HG02884 (cell line): ENCODE results near the gene GLTP.
"Not testable (repeated sequence)": the region's sequence is repeated elsewhere in the genome, so short reads cannot be mapped to it uniquely, and the experiment has no call there.

Source experiments
- ATAC-seq: cut with Tn5 transposase; IDR thresholded peaks from one replicate; pipeline ENCODE4 v1.9.1; 2021; ENCODE audit warnings: mild to moderate bottlenecking, moderate library complexity; ENCODE audit not compliant: unreplicated experiment

The GLTP gene

DNA sequence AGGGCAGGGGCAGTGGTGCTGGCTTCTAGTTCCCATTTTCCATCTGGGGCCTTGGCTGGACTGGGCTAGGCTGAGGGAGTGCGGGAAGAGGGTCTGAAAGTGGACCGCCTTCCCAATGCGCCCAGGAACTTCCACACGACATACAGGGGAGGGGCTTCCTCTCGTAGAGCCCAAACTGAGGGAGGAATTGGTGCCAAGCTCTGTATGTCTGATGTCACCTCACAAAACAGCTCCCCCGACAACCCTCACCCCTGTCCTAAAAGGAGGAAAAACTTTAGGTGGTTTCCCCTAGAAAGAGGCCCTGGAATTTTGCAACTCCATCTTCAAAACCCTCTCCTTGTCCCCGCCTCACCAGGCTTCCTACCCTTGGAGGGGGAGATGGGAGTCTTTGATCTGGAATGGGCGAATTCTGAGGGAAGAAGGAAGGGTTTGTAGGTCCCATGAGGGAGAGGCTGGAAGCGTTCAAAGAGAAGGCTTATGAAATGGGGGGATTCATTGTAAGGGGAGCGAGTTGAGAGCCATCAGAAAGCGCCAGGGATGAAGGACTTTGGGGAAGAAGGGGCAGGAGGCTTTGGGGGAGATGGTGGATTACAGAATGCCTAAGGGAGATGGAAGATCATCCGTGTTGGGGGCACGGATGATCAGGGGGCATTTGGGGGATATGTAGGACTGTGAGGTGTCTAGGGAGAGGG is 844 bp downstream of the GLTP start:
- ATAC-seq = no peak

DNA sequence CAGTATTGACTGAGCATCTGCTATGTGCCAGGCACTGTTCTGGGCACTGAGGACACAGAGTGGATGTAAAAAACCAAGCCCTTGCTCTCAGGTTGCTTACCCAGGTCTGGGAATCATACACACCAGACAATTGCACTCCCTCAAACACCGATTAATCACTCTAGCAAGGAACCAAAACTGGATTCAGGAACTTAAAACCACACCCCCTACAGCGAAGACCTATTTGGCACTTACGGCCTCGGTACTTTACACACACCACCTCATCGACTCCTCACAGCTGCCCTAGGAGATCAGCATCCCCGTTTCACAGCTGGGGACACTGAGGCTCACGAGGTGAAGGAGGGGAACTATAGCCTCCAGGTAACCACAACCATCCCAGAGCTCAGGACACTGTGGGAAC is 1.6 kb downstream of the GLTP start:
- no peak for ATAC-seq

GRCh38 chr12:109878247-109878625 is 2.1 kb downstream of the GLTP start:
- no peak for ATAC-seq

- no peak for ATAC-seq
Observed at GRCh38 chr12:109877504-109878246, 2.7 kb downstream of the GLTP start.

GRCh38 chr12:109876406-109876805 is 3.9 kb downstream of the GLTP start:
- no peak for ATAC-seq

DNA sequence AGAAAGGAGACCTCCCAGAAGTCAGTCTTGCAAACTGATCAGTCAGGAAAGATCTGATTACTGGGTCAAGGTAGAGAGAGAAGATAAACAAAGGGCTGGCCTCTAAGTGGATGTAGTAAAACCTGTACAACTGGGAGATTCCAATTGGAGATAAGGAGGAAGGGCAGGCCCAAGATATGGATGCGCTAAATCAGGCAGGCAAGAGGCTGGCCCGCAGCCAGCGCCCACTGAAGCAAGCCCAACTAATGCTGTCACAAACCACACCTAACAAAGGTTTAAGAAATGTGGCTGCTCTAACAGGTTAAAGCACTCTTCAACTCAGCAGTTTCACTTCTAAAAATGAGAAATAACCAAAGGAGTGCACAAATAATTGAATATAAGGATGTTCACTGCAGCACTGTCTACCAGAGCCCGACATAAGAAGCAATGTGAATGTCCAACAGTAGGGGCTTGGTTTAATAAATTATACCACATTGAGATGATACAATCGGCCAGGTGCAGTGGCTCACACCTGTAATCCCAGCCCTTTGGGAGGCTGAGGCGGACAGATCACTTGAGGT is 4.7 kb downstream of the GLTP start:
- no peak for ATAC-seq

- no peak for ATAC-seq
Observed at GRCh38 chr12:109873653-109874052, 6.7 kb downstream of the GLTP start.

DNA sequence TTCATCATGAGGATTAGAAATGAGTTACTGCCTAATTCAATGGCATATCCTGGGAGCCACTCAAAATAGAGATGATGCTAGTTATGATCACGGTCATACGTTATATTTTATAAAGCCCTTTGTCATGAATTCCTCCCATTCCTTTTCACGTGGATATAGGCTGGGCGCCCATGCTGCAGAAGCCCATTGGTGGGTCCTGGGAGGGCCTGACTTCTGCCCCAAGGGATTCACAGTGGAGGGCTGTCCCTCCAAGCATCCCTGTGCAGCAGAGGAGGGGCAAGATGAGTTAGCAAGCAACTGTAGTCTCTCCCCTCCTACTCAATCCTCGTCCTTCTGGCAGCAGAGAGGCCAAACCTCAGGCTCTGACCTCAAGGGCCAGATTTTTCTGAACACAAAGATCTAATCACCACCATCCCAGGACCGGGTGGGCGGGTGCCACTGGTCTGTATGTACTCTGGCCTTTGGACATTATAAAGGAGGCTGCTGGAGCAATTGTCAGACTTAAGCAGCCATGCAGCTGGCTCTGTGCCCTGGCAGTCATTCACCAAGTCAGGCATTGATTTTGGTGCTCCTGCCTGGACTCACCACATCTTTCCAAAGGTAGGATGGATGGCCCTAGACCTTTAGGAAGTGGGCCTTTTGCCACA is 8.6 kb downstream of the GLTP start:
- no peak for ATAC-seq

DNA sequence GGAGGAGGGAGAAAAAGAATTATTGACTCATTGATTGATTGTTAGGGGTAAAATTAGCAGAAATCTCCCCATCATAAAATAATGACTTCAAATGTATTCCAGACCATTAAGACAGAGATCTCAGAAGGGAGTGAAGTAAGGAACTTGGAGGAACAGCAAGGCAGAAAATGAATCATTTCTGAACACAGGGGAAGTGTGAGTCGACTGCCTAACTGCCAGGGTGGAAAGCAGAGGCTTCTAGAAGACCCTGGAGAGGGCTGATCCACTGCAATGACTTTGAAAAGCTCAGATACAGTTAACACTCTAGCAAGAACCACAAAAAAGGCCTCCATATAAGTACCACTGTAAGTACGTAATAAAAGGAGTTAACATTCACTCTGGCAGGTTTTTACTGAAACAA is 9.7 kb downstream of the GLTP start:
- no peak for ATAC-seq

DNA sequence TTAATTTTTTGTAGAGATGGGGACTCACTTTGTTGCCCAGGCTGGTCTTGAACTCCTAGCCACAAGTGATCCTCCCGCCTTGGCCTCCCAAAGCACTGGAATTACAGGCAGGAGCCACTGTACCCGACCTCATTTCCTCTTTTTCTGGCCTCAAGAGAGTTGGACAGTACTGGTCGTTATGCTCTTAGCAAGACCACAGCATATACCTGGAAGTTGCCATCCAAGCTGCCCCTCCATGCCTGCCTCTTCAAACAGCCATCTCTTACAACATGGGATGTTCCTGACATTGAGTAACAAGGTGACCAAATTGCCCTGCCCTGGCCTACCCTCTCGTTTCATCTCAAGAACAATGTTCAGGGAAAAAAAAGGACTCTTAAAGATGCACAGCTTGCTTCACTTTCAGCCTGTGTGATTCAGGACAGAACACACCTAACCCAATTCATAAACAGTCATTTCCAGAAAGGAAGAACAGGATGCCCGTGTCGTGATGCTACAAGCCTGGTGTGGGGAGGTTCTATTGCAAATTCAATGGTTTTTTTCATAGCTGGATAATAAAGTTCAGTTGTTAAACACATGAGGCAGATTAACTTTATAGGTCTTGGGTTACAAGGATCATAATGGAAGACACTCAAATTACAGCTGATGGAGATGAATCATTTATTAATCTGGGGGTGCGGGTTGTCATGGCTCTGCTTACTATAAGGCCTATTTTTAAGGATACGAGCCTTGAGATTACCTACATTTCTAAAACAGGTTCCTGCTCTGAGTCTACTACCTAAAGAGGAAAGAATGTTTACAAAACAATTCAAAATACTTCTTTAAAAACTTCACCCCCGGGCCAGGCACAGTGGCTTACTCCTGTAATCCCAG is 11.9 kb downstream of the GLTP start:
- ATAC-seq = no peak

DNA sequence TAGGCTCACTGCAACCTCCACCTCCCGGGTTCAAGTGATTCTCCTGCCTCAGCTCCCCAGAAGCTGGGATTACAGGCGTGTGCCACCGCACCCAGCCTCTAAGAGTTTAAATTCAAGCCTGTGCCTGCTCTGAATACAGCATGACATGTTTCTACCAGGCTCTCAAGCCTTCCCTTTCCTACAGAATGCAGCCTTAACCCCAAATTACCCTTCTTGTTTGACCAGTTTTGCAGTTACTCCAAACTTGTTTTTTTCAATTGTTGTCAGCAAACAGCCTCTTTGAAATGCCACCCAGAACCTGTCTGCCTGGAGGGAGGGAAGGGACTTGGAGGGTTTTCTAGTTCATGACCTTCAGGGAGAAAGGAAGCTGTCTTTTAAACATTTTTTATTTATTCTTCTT is 15.4 kb downstream of the GLTP start:
- ATAC-seq = no peak

DNA sequence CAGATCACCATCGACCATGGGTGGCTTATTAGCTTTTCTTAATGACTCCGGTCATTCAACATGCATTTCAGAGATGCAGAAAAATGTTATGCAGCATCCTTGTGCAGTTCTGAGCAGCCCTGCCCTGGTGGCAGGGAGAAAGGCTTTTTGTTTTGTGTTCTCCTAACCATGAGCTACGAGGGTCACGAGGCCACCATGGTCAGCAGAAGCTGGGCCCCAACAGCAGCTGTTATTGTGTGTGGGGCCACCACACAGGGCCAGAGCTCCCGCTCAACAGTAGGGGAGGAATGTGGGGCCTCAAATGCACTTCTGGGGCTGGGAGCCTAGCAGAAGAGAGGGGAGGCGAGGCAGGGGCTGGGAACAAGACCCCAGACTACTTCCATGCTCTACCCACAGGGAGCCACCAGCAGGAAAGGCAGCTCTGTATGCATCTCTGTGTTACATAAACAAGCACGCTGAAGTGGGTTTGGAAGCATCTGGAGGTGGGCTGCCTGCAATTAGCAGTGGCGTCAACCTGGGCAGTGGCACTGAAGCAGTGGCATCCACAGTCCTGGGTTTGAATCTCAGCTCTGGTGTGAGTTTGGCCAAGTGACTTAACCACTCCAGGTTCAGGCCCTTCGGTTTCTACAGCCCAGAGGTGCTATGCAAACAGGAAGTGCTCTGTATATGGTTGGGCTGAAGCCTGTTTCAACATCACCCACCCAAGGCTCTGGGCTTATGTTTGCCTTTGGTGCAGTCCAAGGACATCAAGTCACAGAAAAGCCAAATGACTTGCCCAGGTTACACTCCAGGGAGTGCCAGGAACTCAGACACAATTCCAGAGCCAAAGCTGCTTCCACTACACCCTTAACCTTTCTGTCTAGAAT is 16.3 kb downstream of the GLTP start:
- ATAC-seq = no peak

- not testable (repeated sequence) for ATAC-seq
Observed at GRCh38 chr12:109862491-109862890, 17.9 kb downstream of the GLTP start.

DNA sequence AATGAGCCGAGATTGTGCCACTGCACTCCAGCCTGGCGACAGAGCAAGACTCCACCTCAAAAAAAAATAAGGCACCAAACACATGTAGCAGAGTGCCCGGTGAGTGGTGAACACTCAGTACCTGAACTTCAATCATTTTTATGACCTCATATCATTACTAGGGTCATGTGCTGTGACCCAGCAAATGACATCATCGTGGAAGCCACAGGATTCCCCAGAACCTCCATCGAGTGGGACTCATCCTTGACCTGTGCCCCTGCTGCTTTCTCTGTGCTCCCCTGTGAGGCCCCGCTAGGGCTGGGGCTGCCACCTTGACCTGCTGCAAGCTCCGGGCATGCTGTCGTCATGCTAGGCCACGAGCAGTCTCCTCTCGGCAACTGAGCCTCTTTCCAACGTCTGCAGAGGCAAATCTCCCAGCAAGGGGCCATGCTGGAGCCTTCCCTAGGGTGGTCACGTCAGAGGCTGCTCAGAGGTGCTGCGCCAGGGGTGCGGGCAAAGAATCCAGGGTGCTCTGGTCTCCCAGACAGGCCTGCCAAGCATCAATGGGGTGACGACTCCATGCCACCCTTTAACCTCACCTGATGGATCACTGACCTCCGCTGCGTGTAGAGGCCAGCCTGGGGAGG is 18.5 kb downstream of the GLTP start:
- ATAC-seq = no peak

DNA sequence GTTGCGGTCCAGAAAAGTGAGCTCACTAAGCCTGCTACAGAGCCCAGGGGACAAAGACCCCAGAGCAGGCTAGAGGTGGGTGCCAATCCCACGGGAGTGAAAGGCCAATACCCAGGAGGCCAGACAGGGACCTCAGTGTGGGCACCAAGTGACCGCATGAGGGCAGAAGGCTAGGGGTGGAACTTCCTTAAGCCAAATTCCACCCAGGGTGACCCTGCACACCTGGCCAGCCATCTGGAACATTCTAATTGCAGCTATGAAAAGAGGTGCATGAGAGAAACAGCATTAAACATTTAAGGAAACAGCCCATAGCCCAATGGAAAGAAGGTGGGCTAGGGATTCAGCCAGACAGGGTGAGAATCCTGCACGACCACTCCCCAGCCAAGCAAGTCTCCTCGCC is 19.4 kb downstream of the GLTP start:
- no peak for ATAC-seq

- ATAC-seq = no peak
Observed at GRCh38 chr12:109858764-109859163, 21.6 kb downstream of the GLTP start.

DNA sequence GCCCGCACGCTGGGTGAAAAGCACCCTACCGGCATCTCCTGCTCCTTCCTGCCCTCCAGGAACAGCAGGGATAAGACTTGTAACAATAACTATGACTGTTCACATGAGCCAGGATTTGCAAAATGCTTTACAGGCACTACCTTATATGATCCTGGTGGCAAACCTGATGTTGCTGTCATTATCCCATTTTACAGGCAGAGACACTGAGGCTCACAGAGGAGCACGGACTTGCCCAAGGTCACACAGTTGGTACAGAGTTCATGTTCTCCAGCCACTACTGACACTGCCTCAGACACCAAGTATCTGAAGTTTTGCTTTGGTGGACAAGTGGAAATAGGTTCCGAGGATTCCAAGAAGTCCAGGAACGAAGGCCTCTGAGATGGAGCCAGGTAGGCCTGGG is 22.6 kb downstream of the GLTP start:
- no peak for ATAC-seq

DNA sequence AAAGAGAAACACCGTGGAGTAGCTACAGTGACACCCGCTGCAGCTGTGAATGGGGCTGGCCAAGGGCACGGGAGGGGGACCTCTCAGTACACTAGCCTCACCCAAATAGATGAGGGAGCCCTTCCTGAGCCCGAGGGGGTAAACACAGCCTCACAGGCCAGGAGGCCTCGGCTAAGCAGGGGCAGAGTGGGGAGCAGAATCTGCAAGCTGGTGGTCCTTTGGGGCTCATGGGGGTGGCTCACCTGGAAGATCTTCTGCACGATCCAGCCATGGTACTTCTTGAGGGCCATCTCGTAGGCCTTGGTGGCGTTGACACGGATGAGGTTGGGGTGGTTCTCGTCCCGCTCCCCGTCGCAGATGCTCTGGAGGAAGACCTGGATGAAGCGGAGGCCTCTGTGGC is 25.0 kb downstream of the GLTP start:
- no peak for ATAC-seq

DNA sequence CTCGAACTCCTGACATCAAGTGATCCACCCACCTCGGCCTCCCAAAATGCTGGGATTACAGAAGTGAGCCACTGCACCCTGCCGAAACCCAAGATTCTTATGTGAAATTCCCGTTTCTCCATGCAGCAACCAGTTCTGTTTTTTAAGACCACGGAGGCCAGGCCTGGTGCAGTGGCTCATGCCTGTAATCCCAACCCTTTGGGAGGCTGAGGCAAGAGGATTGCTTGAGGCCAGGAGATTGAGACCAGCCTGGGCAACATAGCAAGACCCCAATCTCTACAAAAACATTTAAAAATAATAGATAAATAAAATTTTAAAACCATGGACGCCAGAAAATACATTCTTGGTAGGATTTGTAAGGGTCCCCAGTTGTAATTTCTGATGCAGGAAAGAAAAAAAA is 29.8 kb downstream of the GLTP start:
- not testable (repeated sequence) for ATAC-seq
